Mucosa of gallbladder (tissue), 1 donor: ENCODE results near the gene AK9. TPM values are rescaled to one million over a fixed set of nuclear protein-coding genes. Genes with fewer than 3 reads are reported as not detected.
"Not testable (repeated sequence)": the region's sequence is repeated elsewhere in the genome, so short reads cannot be mapped to it uniquely, and the experiment has no call there.

Experiments used
- DNase-seq: peaks from one replicate; pipeline ENCODE4 v3.0.0-alpha.2; 2020; ENCODE audit warnings: low spot score
- total RNA-seq: library from RNA; stranded (reverse); gene quantifications from one replicate; pipeline ENCODE4 v1.2.1, GENCODE V29; 2021
- donor health status: DM: no; HTN: no; CAD: no.

AK9 gene
- total RNA-seq, 1 donor from 2014 or later: 11.2 TPM

GRCh38 chr6:109626311-109626710, 64.7 kb downstream of the AK9 start:
- DNase-seq: no peak

GRCh38 chr6:109625199-109625598, 65.8 kb downstream of the AK9 start:
- DNase-seq: no peak

- DNase-seq: no peak
Measured at GRCh38 chr6:109623288-109623687, 67.7 kb downstream of the AK9 start.

- DNase-seq: no peak
Measured at GRCh38 chr6:109612268-109612667, 78.7 kb downstream of the AK9 start.

GRCh38 chr6:109611502-109611901, 79.5 kb downstream of the AK9 start:
- no peak for DNase-seq

GRCh38 chr6:109610590-109610989, 80.4 kb downstream of the AK9 start:
- no peak for DNase-seq

- no peak for DNase-seq
Measured at GRCh38 chr6:109609737-109610136, 81.3 kb downstream of the AK9 start.

GRCh38 chr6:109606359-109606758, 84.6 kb downstream of the AK9 start:
- no peak for DNase-seq

GRCh38 chr6:109595998-109596397, 95.0 kb downstream of the AK9 start:
- no peak for DNase-seq

GRCh38 chr6:109580519-109580918, 110.5 kb downstream of the AK9 start:
- no peak for DNase-seq

- no peak for DNase-seq
Measured at GRCh38 chr6:109579361-109579760, 111.6 kb downstream of the AK9 start.

GRCh38 chr6:109569901-109570300, 121.1 kb downstream of the AK9 start:
- DNase-seq: not testable (repeated sequence)

GRCh38 chr6:109561844-109562243, 129.2 kb downstream of the AK9 start:
- no peak for DNase-seq

- DNase-seq: no peak
Measured at GRCh38 chr6:109531446-109531845, 159.6 kb downstream of the AK9 start.

- DNase-seq: no peak
Measured at GRCh38 chr6:109527989-109528388, 163.0 kb downstream of the AK9 start.

- DNase-seq: peak; percentile 38
Measured at GRCh38 chr6:109526905-109527628, 163.9 kb downstream of the AK9 start.

- no peak for DNase-seq
Measured at GRCh38 chr6:109524129-109524528, 166.9 kb downstream of the AK9 start.

GRCh38 chr6:109523478-109523877, 167.5 kb downstream of the AK9 start:
- no peak for DNase-seq

- DNase-seq: no peak
Measured at GRCh38 chr6:109521080-109521479, 169.9 kb downstream of the AK9 start.

GRCh38 chr6:109519647-109520046, 171.4 kb downstream of the AK9 start:
- not testable (repeated sequence) for DNase-seq

GRCh38 chr6:109516929-109517328, 174.1 kb downstream of the AK9 start:
- no peak for DNase-seq

GRCh38 chr6:109515781-109516409, 175.1 kb downstream of the AK9 start:
- DNase-seq: no peak

GRCh38 chr6:109514946-109515345, 176.1 kb downstream of the AK9 start:
- no peak for DNase-seq
